Measurements from ENCODE around the gene TRABD2A.

Gene TRABD2A

GRCh38 chr2:84801811-84802210 is 79.1 kb downstream of the TRABD2A start:
- no peaks in the 10 kb centered on the region for H4K20me1 ChIP-seq (ENCODE audit: insufficient read depth, low read length)
- no peak for DNase-seq
- no peaks in the 10 kb centered on the region for H3K27me3 ChIP-seq (ENCODE audit: insufficient read depth, low read length, poor library complexity)
- H2AFZ ChIP-seq (ENCODE audit: low read depth, low read length): no peak overlapping the region
- ATAC-seq (ENCODE audit: insufficient read depth, low read depth): no peak
- no peak overlapping the region for H3K4me3 ChIP-seq (ENCODE audit: low read depth in 1 of 2, low read length in 2 of 2)
- no peak overlapping the region for H3K9ac ChIP-seq (ENCODE audit: low read depth, low read length)
- no peaks in the 10 kb centered on the region for H3K79me2 ChIP-seq (ENCODE audit: insufficient read depth, low read length)
- no peak overlapping the region for H3K4me2 ChIP-seq (ENCODE audit: insufficient read depth, low read length)
- H3K27ac ChIP-seq (ENCODE audit: low read length): no peak overlapping the region
- TF ChIP-seq EZH2 (IDR thresholded peaks at IDR 0.05; ENCODE audit: borderline replicate concordance, low read depth, low read length, severe bottlenecking) (no peak), CTCF (IDR thresholded peaks at IDR 0.05; ENCODE audit: borderline replicate concordance, extremely low read depth, low read length, poor library complexity, severe bottlenecking) (no peak)
- H3K9me3 ChIP-seq (ENCODE audit: insufficient read depth, low read length, severe bottlenecking): no peaks in the 10 kb centered on the region
- no peaks in the 10 kb centered on the region for H3K4me1 ChIP-seq (ENCODE audit: insufficient read depth, low read length)
- no peaks in the 10 kb centered on the region for H3K36me3 ChIP-seq (ENCODE audit: insufficient read depth, low read length)

GRCh38 chr2:84800194-84800805 is 80.6 kb downstream of the TRABD2A start:
- H3K27ac ChIP-seq (ENCODE audit: low read length): no peak overlapping the region
- no peak overlapping the region for H3K4me2 ChIP-seq (ENCODE audit: insufficient read depth, low read length)
- no peaks in the 10 kb centered on the region for H3K4me1 ChIP-seq (ENCODE audit: insufficient read depth, low read length)
- TF ChIP-seq CTCF (IDR thresholded peaks at IDR 0.05; ENCODE audit: borderline replicate concordance, extremely low read depth, low read length, poor library complexity, severe bottlenecking) (no peak), EZH2 (IDR thresholded peaks at IDR 0.05; ENCODE audit: borderline replicate concordance, low read depth, low read length, severe bottlenecking) (no peak)
- no peaks in the 10 kb centered on the region for H3K9me3 ChIP-seq (ENCODE audit: insufficient read depth, low read length, severe bottlenecking)
- no peaks in the 10 kb centered on the region for H3K79me2 ChIP-seq (ENCODE audit: insufficient read depth, low read length)
- no peak overlapping the region for H3K9ac ChIP-seq (ENCODE audit: low read depth, low read length)
- H4K20me1 ChIP-seq (ENCODE audit: insufficient read depth, low read length): no peaks in the 10 kb centered on the region
- DNase-seq (no peak), ATAC-seq (ENCODE audit: insufficient read depth, low read depth) (no peak)
- H3K36me3 ChIP-seq (ENCODE audit: insufficient read depth, low read length): no peaks in the 10 kb centered on the region
- no peaks in the 10 kb centered on the region for H3K27me3 ChIP-seq (ENCODE audit: insufficient read depth, low read length, poor library complexity)
- H3K4me3 ChIP-seq (ENCODE audit: low read depth in 1 of 2, low read length in 2 of 2): no peak overlapping the region
- H2AFZ ChIP-seq (ENCODE audit: low read depth, low read length): no peak overlapping the region

GRCh38 chr2:84799772-84800171 is 81.1 kb downstream of the TRABD2A start:
- ATAC-seq (ENCODE audit: insufficient read depth, low read depth): no peak
- no peak overlapping the region for H3K27ac ChIP-seq (ENCODE audit: low read length)
- H3K4me2 ChIP-seq (ENCODE audit: insufficient read depth, low read length): no peak overlapping the region

More at GRCh38 chr2:84799772-84800171, 81.1 kb downstream of the TRABD2A start:
- Histone ChIP-seq H3K4me3 (ENCODE audit: low read depth in 1 of 2, low read length in 2 of 2) (no peak overlapping the region), H3K36me3 (ENCODE audit: insufficient read depth, low read length) (no peaks in the 10 kb centered on the region), H2AFZ (ENCODE audit: low read depth, low read length) (no peak overlapping the region), H3K27me3 (ENCODE audit: insufficient read depth, low read length, poor library complexity) (no peaks in the 10 kb centered on the region), H3K9ac (ENCODE audit: low read depth, low read length) (no peak overlapping the region), H3K9me3 (ENCODE audit: insufficient read depth, low read length, severe bottlenecking) (no peaks in the 10 kb centered on the region), H4K20me1 (ENCODE audit: insufficient read depth, low read length) (no peaks in the 10 kb centered on the region), H3K4me1 (ENCODE audit: insufficient read depth, low read length) (no peaks in the 10 kb centered on the region), H3K79me2 (ENCODE audit: insufficient read depth, low read length) (no peaks in the 10 kb centered on the region)
- no peak for TF ChIP-seq CTCF (IDR thresholded peaks at IDR 0.05; ENCODE audit: borderline replicate concordance, extremely low read depth, low read length, poor library complexity, severe bottlenecking)
- no peak for TF ChIP-seq EZH2 (IDR thresholded peaks at IDR 0.05; ENCODE audit: borderline replicate concordance, low read depth, low read length, severe bottlenecking)
- DNase-seq: no peak

All from DND-41 (cell line).